Measurements from ENCODE around the gene RPP25.

DNA sequence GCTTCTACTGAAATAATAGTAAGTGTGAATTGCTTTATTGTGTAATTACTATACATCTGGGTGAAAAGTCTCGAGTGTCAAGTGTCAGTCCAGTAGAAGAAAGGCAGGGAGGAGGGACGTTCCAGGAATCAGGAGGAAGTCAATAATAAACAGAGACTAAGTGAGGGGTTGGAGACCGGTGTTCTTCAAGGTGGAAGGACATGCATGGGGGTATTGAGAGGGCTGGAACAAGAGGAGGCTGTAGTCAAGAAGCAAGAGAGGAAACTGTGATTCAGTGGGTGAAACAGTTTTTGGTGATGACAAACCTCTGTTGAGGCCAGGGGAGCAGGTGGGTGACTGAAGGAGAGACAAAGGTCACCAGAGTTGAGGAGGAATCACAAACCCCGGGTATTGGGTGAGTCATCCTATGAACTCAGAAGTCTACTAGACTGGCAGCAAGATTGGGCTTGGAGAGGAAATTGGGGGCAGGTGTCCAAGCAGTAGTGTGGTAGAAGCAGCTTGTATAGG lies 27.2 kb upstream of the RPP25 start:
- no peak for TF ChIP-seq POLR2A (IDR thresholded peaks at IDR 0.05)
- TF ChIP-seq, protein P1, sequence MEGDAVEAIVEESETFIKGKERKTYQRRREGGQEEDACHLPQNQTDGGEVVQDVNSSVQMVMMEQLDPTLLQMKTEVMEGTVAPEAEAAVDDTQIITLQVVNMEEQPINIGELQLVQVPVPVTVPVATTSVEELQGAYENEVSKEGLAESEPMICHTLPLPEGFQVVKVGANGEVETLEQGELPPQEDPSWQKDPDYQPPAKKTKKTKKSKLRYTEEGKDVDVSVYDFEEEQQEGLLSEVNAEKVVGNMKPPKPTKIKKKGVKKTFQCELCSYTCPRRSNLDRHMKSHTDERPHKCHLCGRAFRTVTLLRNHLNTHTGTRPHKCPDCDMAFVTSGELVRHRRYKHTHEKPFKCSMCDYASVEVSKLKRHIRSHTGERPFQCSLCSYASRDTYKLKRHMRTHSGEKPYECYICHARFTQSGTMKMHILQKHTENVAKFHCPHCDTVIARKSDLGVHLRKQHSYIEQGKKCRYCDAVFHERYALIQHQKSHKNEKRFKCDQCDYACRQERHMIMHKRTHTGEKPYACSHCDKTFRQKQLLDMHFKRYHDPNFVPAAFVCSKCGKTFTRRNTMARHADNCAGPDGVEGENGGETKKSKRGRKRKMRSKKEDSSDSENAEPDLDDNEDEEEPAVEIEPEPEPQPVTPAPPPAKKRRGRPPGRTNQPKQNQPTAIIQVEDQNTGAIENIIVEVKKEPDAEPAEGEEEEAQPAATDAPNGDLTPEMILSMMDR (IDR thresholded peaks at IDR 0.05): no peak

All from esophagus squamous epithelium (tissue), 4 donors.